HG03354 (cell line): ENCODE results near the gene RTBDN.

Experiments used
- ATAC-seq: cut with Tn5 transposase; IDR thresholded peaks from one replicate; pipeline ENCODE4 v1.9.1; 2021; ENCODE audit warnings: mild to moderate bottlenecking; ENCODE audit not compliant: unreplicated experiment, poor library complexity, severe bottlenecking

Gene RTBDN

GRCh38 chr19:12794196-12794941 is 40.0 kb downstream of the RTBDN start:
- ATAC-seq: no peak

DNA sequence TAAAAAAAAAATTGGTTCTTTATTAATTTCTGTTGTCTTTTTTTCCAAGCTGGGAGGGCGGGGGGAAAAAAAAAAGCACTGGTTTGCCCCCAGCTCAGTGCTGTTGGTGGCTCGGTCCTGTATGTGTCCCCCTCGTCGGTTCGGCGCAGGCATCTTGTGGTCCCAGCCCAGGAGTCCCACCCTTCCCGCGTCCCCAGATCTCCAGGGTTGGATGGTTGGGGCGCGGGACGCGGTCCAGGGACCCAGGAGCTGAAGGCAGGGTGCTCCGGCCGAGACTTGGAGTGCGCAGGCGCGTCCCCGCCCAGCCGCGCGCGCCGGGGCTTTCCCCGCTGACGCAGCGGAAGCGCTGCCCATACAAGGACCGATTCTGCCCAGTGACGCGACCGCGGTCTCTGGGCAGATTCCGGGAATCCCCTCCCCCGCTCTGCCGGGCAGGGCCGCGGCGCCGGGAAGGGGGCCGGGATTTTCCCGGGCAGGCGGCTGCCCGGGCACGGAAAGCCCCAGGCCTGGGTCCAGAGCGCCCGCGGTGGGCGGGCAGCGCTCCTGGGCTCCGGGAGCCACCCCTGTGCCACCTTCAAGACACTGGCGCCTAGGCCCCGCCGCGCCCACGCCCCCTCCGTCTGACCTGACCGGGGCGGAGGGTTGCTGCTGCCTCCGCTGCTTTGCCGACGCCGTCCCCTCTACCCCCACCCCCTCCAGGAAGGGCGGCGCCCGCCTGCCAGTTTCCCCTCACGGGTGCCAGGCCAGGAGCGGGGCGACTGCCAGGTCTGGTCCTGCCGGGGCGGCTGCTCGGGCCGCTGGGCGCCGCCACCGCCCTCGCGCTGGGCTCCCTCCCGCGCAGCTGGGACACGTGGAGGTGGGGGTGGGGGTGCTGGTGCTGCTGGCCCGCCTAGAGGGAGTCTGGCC is 40.8 kb downstream of the RTBDN start:
- peak; percentile 34 for ATAC-seq

- ATAC-seq: no peak
These were observed 41.5 kb downstream of the RTBDN start for GRCh38 chr19:12792853-12793289.

- no peak for ATAC-seq
These were observed 42.1 kb downstream of the RTBDN start for GRCh38 chr19:12792051-12792852.

DNA sequence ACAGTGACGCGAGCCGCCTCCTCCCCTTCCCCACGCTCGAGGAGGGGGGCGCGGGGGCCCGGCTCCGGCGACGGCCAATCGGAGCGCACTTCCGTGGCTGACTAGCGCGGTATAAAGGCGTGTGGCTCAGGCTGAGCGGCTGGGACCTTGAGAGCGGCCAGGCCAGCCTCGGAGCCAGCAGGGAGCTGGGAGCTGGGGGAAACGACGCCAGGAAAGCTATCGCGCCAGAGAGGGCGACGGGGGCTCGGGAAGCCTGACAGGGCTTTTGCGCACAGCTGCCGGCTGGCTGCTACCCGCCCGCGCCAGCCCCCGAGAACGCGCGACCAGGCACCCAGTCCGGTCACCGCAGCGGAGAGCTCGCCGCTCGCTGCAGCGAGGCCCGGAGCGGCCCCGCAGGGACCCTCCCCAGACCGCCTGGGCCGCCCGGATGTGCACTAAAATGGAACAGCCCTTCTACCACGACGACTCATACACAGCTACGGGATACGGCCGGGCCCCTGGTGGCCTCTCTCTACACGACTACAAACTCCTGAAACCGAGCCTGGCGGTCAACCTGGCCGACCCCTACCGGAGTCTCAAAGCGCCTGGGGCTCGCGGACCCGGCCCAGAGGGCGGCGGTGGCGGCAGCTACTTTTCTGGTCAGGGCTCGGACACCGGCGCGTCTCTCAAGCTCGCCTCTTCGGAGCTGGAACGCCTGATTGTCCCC is 42.9 kb downstream of the RTBDN start, which contains the start of gene JUNB:
Gene JUNB (plus strand): TSS at position 142 of the 706 bp plus-strand sequence. CDS start 286 bp downstream, at position 428.
- ATAC-seq: peak; percentile 32

DNA sequence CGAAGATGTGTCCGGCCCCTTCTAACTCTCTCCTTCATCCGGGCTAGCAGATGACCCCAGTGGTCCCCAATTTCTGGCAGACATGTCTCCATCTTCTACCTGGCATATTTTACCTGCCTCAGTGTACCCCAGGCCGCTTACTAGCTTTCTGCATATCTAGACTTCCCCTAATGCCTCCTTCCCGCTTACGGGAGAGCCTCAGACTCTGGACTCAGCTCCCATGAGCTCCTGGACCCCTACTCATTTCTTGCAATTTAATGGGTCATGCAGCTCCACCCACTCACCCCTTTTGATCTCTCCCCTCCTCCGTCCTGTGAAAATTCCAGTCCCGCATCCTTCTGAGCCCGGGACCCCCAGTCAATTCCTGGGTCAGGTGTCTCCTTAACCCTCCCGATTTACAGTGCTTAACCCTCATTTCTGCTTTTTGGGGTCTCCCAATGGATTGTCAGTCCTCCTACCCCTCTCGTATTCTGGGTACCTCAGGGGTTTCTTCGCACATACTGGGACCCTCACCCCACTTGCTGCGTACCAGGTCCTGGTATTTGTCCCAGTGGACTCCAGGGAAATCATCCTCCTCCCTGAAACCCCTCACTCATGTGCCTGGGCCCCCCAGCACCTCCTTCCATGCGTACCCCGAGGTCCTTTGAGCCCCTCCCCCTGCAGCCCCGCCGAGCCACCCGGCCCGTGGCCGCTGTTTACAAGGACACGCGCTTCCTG is 43.6 kb downstream of the RTBDN start:
- no peak for ATAC-seq

DNA sequence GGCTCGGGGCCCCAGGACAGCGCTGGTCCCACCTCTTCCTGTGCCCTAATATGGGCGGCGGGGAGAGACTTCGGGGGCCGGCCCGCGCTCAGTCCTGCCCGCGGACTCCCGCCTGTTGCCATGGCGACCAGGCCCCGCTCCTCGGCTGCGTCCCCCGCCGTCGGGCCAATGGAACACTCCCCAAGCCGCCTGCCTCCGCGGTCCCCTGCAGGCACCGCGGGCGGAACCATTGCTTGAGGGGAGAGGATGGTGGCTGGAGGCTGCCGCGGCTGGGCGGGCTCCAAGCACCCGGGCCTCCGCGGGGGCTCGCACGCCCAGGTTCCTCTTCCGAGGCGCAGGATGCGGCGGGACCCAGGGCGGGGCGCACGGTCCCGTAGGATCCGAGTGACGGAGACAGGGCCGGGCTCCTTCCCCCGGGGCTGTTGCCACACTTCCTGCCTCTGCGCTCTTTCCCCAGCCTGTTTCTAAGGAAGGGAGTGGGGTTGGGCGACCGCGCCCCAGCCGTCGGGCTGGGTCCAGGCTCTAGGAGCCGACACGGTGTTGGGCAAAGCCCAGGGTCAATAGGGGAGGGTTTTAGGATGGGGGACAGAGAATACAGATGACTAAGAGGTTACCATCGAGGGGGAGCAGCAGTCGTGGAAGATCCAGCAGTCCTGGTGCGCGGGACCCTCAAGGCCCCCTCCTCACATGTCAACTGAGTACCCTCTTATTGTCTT is 44.3 kb downstream of the RTBDN start:
- ATAC-seq: peak; percentile 47

DNA sequence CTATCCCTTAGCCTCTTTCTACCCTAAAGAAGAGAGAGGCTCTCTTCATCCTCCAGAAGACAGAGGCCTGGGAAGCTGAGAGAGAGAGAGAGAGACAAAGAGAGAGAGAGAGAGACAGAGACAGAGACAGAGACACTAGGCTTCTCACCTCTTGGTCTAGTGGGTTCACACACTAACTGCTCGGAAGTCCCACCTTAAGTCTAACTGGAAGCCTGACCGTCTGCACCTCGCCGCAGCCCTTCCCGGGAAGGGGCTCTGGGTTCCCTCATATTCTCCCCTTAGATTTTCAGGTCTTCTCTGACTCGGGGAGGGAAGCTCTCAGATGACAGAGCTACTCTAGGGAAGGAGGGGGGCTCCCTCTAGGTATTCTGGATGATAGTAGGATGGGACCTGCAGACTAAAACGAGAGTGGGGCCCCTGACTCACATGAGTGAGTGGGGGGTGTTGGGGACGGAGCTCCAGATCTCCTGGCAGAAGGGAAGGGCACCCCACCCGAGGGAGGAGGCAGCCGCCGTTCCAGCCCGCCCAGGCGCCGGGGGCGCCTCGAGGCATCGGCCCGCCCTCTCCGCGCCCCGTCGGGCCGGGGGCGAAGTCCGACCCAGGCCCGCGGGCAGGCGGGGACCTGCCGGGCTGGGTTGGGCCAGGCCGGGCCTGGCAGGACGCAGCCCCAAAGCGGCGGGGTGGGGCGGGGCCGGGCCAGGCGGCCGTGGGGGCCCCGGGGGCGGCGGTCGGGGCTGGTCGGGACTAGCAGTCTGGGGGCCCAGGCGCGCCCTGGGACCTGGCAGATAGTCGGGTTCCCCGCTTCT is 45.1 kb downstream of the RTBDN start:
- ATAC-seq: peak; percentile 4

DNA sequence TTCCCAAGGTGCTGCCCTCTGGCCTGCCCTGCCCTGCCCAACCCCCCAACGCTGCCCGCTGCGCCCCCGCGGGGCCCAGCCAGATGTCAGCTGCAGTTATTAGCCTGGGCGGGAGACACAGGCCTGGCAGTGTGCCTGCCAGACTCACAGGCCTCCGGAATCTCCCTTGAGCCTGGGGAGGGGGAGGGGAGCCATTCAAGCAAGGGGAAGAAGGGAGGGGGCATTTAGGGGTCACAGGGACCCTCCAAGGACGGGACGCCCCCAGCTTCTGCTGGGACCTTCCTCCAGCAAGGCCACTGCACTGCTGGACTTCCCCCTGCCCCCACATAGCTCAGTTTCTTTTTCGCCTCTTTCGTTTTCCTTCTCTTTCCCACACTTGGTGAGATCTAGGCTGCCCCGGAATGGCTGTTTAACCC is 45.7 kb downstream of the RTBDN start:
- no peak for ATAC-seq

DNA sequence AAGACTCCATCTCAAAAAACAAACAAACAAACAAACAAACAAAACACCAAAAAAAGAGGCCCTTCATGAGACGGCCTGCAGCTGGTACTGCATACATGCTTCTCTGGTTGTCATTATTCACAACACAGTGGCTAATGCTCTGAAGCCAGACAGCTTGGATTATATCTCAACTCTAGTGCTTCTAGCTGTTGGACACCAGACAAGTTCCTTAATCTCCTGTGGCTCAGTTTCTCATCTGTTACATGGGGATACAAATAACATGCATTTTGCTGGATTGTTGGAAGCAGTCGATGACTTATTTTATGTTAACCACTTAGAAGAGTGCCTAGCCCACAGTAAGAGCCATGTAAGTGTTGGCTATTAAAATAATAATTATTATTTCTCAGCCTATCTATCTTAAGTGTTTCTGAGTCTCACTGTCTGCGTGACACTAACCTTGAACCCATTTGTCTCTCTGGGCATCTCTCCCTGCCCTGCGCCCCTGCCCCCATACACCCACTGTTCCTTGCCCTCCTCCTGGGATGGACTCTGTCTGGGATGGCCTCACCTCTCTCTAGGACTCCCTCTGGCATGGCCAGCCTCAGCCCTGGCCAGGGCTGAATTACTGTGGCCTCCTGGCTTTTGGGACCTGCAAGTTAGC is 46.2 kb downstream of the RTBDN start:
- no peak for ATAC-seq

GRCh38 chr19:12787458-12787857 is 46.9 kb downstream of the RTBDN start:
- ATAC-seq: no peak

- ATAC-seq: no peak
These were observed 47.4 kb downstream of the RTBDN start for GRCh38 chr19:12786952-12787351.

- ATAC-seq: no peak
These were observed 48.1 kb downstream of the RTBDN start for GRCh38 chr19:12786141-12786870.

- no peak for ATAC-seq
These were observed 48.8 kb downstream of the RTBDN start for GRCh38 chr19:12785431-12786031.

GRCh38 chr19:12784871-12785430 is 49.4 kb downstream of the RTBDN start:
- ATAC-seq: no peak
